ENCODE results near the gene VPS72.
A peak's percentile ranks its signal among the peaks of the same experiment; 100 is the strongest.

The VPS72 gene

GRCh38 chr1:151176514-151177045, 13.4 kb downstream of the VPS72 start:
- Histone ChIP-seq H3K9ac (ENCODE audit: low read length) (no peak overlapping the region), H3K27ac (ENCODE audit: low read length) (no peak overlapping the region), H3K9me3 (ENCODE audit: control insufficient read depth, low read depth, low read length) (no peaks in the 10 kb centered on the region), H3K36me3 (ENCODE audit: control insufficient read depth, low read depth, low read length) (peaks cover 52% of the 10 kb centered on the region), H3K4me1 (ENCODE audit: control insufficient read depth, low read depth, low read length) (no peaks in the 10 kb centered on the region), H3K27me3 (ENCODE audit: control insufficient read depth, insufficient read depth, low read length) (no peaks in the 10 kb centered on the region), H3K4me3 (ENCODE audit: low read length) (no peak overlapping the region)

- Histone ChIP-seq H3K4me3 (ENCODE audit: low read length) (no peak within 1 kb of the TSS), H3K4me1 (ENCODE audit: control insufficient read depth, low read depth, low read length) (no peaks in the 10 kb centered on the region), H3K36me3 (ENCODE audit: control insufficient read depth, low read depth, low read length) (peaks cover 45% of the 10 kb centered on the region), H3K9me3 (ENCODE audit: control insufficient read depth, low read depth, low read length) (no peaks in the 10 kb centered on the region), H3K27ac (ENCODE audit: low read length) (no peak within 1 kb of the TSS), H3K9ac (ENCODE audit: low read length) (no peak within 1 kb of the TSS), H3K27me3 (ENCODE audit: control insufficient read depth, insufficient read depth, low read length) (no peaks in the 10 kb centered on the region)
Observed at GRCh38 chr1:151175863-151176262, 14.1 kb downstream of the VPS72 start, which contains the start of gene TMOD4. Gene TMOD4, minus strand, starts transcription at chr1:151175981. Its CDS starts 1,106 bp downstream, at chr1:151174875.

- no peaks in the 10 kb centered on the region for H3K4me1 ChIP-seq (ENCODE audit: control insufficient read depth, low read depth, low read length)
- H3K9me3 ChIP-seq (ENCODE audit: control insufficient read depth, low read depth, low read length), result no peaks in the 10 kb centered on the region
- peaks cover 39% of the 10 kb centered on the region for H3K36me3 ChIP-seq (ENCODE audit: control insufficient read depth, low read depth, low read length)
- H3K4me3 ChIP-seq (ENCODE audit: low read length), result no peak overlapping the region
- H3K27ac ChIP-seq (ENCODE audit: low read length), result no peak overlapping the region
- H3K27me3 ChIP-seq (ENCODE audit: control insufficient read depth, insufficient read depth, low read length), result no peaks in the 10 kb centered on the region
- H3K9ac ChIP-seq (ENCODE audit: low read length), result no peak overlapping the region
Observed at GRCh38 chr1:151175041-151175741, 14.8 kb downstream of the VPS72 start.

- H3K27ac ChIP-seq (ENCODE audit: low read length), result no peak overlapping the region
- H3K27me3 ChIP-seq (ENCODE audit: control insufficient read depth, insufficient read depth, low read length), result no peaks in the 10 kb centered on the region
- peaks cover 22% of the 10 kb centered on the region for H3K36me3 ChIP-seq (ENCODE audit: control insufficient read depth, low read depth, low read length)
- H3K4me1 ChIP-seq (ENCODE audit: control insufficient read depth, low read depth, low read length), result peaks cover 3% of the 10 kb centered on the region
- no peaks in the 10 kb centered on the region for H3K9me3 ChIP-seq (ENCODE audit: control insufficient read depth, low read depth, low read length)
- H3K4me3 ChIP-seq (ENCODE audit: low read length), result no peak overlapping the region
- H3K9ac ChIP-seq (ENCODE audit: low read length), result no peak overlapping the region
Observed at GRCh38 chr1:151171190-151171589, 18.8 kb downstream of the VPS72 start.

GRCh38 chr1:151167116-151167515, 22.9 kb downstream of the VPS72 start:
- peaks cover 12% of the 10 kb centered on the region for H3K36me3 ChIP-seq (ENCODE audit: control insufficient read depth, low read depth, low read length)
- peaks cover 10% of the 10 kb centered on the region for H3K4me1 ChIP-seq (ENCODE audit: control insufficient read depth, low read depth, low read length)
- H3K27ac ChIP-seq (ENCODE audit: low read length), result no peak overlapping the region
- no peaks in the 10 kb centered on the region for H3K9me3 ChIP-seq (ENCODE audit: control insufficient read depth, low read depth, low read length)
- H3K4me3 ChIP-seq (ENCODE audit: low read length), result peak overlapping the region; percentile 91
- no peaks in the 10 kb centered on the region for H3K27me3 ChIP-seq (ENCODE audit: control insufficient read depth, insufficient read depth, low read length)
- H3K9ac ChIP-seq (ENCODE audit: low read length), result peak overlapping the region; percentile 87

- H3K9ac ChIP-seq (ENCODE audit: low read length), result peak overlapping the region; percentile 87
- peaks cover 10% of the 10 kb centered on the region for H3K4me1 ChIP-seq (ENCODE audit: control insufficient read depth, low read depth, low read length)
- H3K36me3 ChIP-seq (ENCODE audit: control insufficient read depth, low read depth, low read length), result peaks cover 13% of the 10 kb centered on the region
- H3K4me3 ChIP-seq (ENCODE audit: low read length), result peak overlapping the region; percentile 91
- H3K27me3 ChIP-seq (ENCODE audit: control insufficient read depth, insufficient read depth, low read length), result no peaks in the 10 kb centered on the region
- H3K9me3 ChIP-seq (ENCODE audit: control insufficient read depth, low read depth, low read length), result no peaks in the 10 kb centered on the region
- peak overlapping the region; percentile 12 for H3K27ac ChIP-seq (ENCODE audit: low read length)
Observed at GRCh38 chr1:151166505-151166956, 23.5 kb downstream of the VPS72 start.

GRCh38 chr1:151165738-151166504, 24.1 kb downstream of the VPS72 start, which contains the start of the genes LYSMD1 and SCNM1:
Gene LYSMD1, minus strand, starts transcription at chr1:151165902. Its CDS starts 644 bp downstream, at chr1:151165258.
Gene SCNM1, plus strand, starts transcription at chr1:151166144. Its CDS starts 9 bp downstream, at chr1:151166153.
- H3K27ac ChIP-seq (ENCODE audit: low read length), result peak within 1 kb of the TSS; percentile 38
- peaks cover 10% of the 10 kb centered on the region for H3K4me1 ChIP-seq (ENCODE audit: control insufficient read depth, low read depth, low read length)
- peaks cover 15% of the 10 kb centered on the region for H3K36me3 ChIP-seq (ENCODE audit: control insufficient read depth, low read depth, low read length)
- no peaks in the 10 kb centered on the region for H3K9me3 ChIP-seq (ENCODE audit: control insufficient read depth, low read depth, low read length)
- peak within 1 kb of the TSS; percentile 87 for H3K9ac ChIP-seq (ENCODE audit: low read length)
- H3K4me3 ChIP-seq (ENCODE audit: low read length), result peak within 1 kb of the TSS; percentile 91
- H3K27me3 ChIP-seq (ENCODE audit: control insufficient read depth, insufficient read depth, low read length), result no peaks in the 10 kb centered on the region

GRCh38 chr1:151165281-151165737, 24.7 kb downstream of the VPS72 start:
- Histone ChIP-seq H3K27me3 (ENCODE audit: control insufficient read depth, insufficient read depth, low read length) (no peaks in the 10 kb centered on the region), H3K36me3 (ENCODE audit: control insufficient read depth, low read depth, low read length) (peaks cover 15% of the 10 kb centered on the region), H3K27ac (ENCODE audit: low read length) (peak overlapping the region; percentile 38), H3K9ac (ENCODE audit: low read length) (peak overlapping the region; percentile 55), H3K9me3 (ENCODE audit: control insufficient read depth, low read depth, low read length) (no peaks in the 10 kb centered on the region), H3K4me1 (ENCODE audit: control insufficient read depth, low read depth, low read length) (peaks cover 10% of the 10 kb centered on the region), H3K4me3 (ENCODE audit: low read length) (peak overlapping the region; percentile 91)

GRCh38 chr1:151164732-151165280, 25.2 kb downstream of the VPS72 start:
- peaks cover 10% of the 10 kb centered on the region for H3K4me1 ChIP-seq (ENCODE audit: control insufficient read depth, low read depth, low read length)
- peaks cover 15% of the 10 kb centered on the region for H3K36me3 ChIP-seq (ENCODE audit: control insufficient read depth, low read depth, low read length)
- H3K27me3 ChIP-seq (ENCODE audit: control insufficient read depth, insufficient read depth, low read length), result no peaks in the 10 kb centered on the region
- no peak overlapping the region for H3K27ac ChIP-seq (ENCODE audit: low read length)
- H3K4me3 ChIP-seq (ENCODE audit: low read length), result peak overlapping the region; percentile 91
- H3K9me3 ChIP-seq (ENCODE audit: control insufficient read depth, low read depth, low read length), result no peaks in the 10 kb centered on the region
- peak overlapping the region; percentile 55 for H3K9ac ChIP-seq (ENCODE audit: low read length)

- Histone ChIP-seq H3K27ac (ENCODE audit: low read length) (no peak overlapping the region), H3K9ac (ENCODE audit: low read length) (no peak overlapping the region), H3K4me1 (ENCODE audit: control insufficient read depth, low read depth, low read length) (peaks cover 2% of the 10 kb centered on the region), H3K4me3 (ENCODE audit: low read length) (no peak overlapping the region), H3K36me3 (ENCODE audit: control insufficient read depth, low read depth, low read length) (peaks cover 9% of the 10 kb centered on the region), H3K27me3 (ENCODE audit: control insufficient read depth, insufficient read depth, low read length) (no peaks in the 10 kb centered on the region), H3K9me3 (ENCODE audit: control insufficient read depth, low read depth, low read length) (no peaks in the 10 kb centered on the region)
Observed at GRCh38 chr1:151159373-151159772, 30.6 kb downstream of the VPS72 start.

- no peak overlapping the region for H3K9ac ChIP-seq (ENCODE audit: low read length)
- H3K27ac ChIP-seq (ENCODE audit: low read length), result no peak overlapping the region
- H3K9me3 ChIP-seq (ENCODE audit: control insufficient read depth, low read depth, low read length), result no peaks in the 10 kb centered on the region
- H3K4me1 ChIP-seq (ENCODE audit: control insufficient read depth, low read depth, low read length), result no peaks in the 10 kb centered on the region
- no peaks in the 10 kb centered on the region for H3K27me3 ChIP-seq (ENCODE audit: control insufficient read depth, insufficient read depth, low read length)
- H3K36me3 ChIP-seq (ENCODE audit: control insufficient read depth, low read depth, low read length), result peaks cover 9% of the 10 kb centered on the region
- no peak overlapping the region for H3K4me3 ChIP-seq (ENCODE audit: low read length)
Observed at GRCh38 chr1:151158751-151159251, 31.2 kb downstream of the VPS72 start.

Data from iPS-18a (cell line).